ENCODE data around the gene IKBKG. TPM values are rescaled to one million over a fixed set of nuclear protein-coding genes. Genes with fewer than 3 reads are reported as not detected.

Gene IKBKG
- total and polyA plus RNA-seq, 12 donors, result 11.6 to 27.0 (median 15.1) TPM

GRCh38 chrX:154597221-154597620, 49.8 kb downstream of the IKBKG start:
- Histone ChIP-seq H3K27ac (no peak overlapping the region), H3K27me3 (peaks cover 0 to 9% (median 0%) of the 10 kb centered on the region in 7 donors), H3K9me3 (no peaks in the 10 kb centered on the region), H3K4me1 (no peaks in the 10 kb centered on the region), H3K36me3 (no peaks in the 10 kb centered on the region), H3K4me3 (no peak overlapping the region)
- TF ChIP-seq CTCF (IDR thresholded peaks at IDR 0.05), result no peak
- 90 to 94% methylated on average over 12 of the region's 12 CpGs for WGBS, 2 donors
- ATAC-seq (no peak), DNase-seq (no peak)
- intact Hi-C loops (cut with DNase I), result no loop called here

- Histone ChIP-seq H3K4me1 (peaks cover 0 to 3% (median 0%) of the 10 kb centered on the region in 9 donors), H3K27ac (no peak overlapping the region), H3K9me3 (no peaks in the 10 kb centered on the region), H3K27me3 (peaks cover 0 to 9% (median 0%) of the 10 kb centered on the region in 7 donors), H3K4me3 (no peak overlapping the region), H3K36me3 (no peaks in the 10 kb centered on the region)
- ATAC-seq, result no peak
- 91 to 93% methylated on average over 8 of the region's 8 CpGs for WGBS, 2 donors
- no peak for TF ChIP-seq CTCF (IDR thresholded peaks at IDR 0.05)
- intact Hi-C loops (cut with DNase I), result no loop called here
- no peak for DNase-seq
Observed at GRCh38 chrX:154598656-154599055, 51.2 kb downstream of the IKBKG start.

GRCh38 chrX:154599531-154599930, 52.1 kb downstream of the IKBKG start:
- H3K36me3 ChIP-seq, result no peaks in the 10 kb centered on the region
- no peak overlapping the region for H3K27ac ChIP-seq
- ATAC-seq (no peak), DNase-seq (no peak)
- intact Hi-C loops (cut with DNase I), result no loop called here
- H3K9me3 ChIP-seq, result no peaks in the 10 kb centered on the region
- TF ChIP-seq CTCF (IDR thresholded peaks at IDR 0.05), result no peak
- H3K4me3 ChIP-seq, result no peak overlapping the region
- peaks cover 0 to 8% (median 0%) of the 10 kb centered on the region in 7 donors for H3K27me3 ChIP-seq
- 88 to 97% methylated on average over 14 of the region's 14 CpGs for WGBS, 2 donors
- H3K4me1 ChIP-seq, result peaks cover 0 to 9% (median 0%) of the 10 kb centered on the region in 9 donors

GRCh38 chrX:154600759-154601374, 53.4 kb downstream of the IKBKG start:
- TF ChIP-seq CTCF (IDR thresholded peaks at IDR 0.05), result no peak
- H3K27me3 ChIP-seq, result no peaks in the 10 kb centered on the region
- H3K4me1 ChIP-seq, result peaks cover 0 to 9% (median 0%) of the 10 kb centered on the region in 9 donors
- H3K27ac ChIP-seq, result no peak overlapping the region
- 64 to 75% methylated on average over 14 to 15 of the region's 15 CpGs for WGBS, 2 donors
- intact Hi-C loops (cut with DNase I), result no loop called here
- H3K9me3 ChIP-seq, result no peaks in the 10 kb centered on the region
- H3K4me3 ChIP-seq, result no peak overlapping the region
- DNase-seq, result no peak
- no peaks in the 10 kb centered on the region for H3K36me3 ChIP-seq
- ATAC-seq, result no peak

All from heart right ventricle (tissue), 16 donors.